ENCODE measurements around the gene DUSP6.

DNA sequence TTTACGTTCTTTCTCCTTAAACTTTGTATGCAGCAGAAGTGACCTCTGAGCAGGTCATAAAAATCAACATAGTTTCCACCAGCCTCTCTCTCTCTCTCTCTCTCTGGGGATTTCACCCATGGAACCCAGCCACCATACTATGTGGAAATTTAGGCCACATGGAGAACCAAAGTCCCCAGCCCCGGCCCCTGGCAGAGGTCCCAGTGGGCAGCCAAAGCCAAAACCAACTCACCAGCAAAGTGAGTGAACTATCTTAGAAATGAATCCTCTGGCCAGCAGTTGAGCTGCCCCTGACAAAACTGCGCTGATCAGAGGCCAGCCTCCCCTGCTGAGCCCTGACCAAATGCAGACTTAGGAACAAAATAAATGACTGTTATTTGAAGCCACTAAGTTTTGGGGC is 9.2 kb downstream of the DUSP6 start:
- TF ChIP-seq, protein P1, sequence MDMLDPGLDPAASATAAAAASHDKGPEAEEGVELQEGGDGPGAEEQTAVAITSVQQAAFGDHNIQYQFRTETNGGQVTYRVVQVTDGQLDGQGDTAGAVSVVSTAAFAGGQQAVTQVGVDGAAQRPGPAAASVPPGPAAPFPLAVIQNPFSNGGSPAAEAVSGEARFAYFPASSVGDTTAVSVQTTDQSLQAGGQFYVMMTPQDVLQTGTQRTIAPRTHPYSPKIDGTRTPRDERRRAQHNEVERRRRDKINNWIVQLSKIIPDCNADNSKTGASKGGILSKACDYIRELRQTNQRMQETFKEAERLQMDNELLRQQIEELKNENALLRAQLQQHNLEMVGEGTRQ (IDR thresholded peaks at IDR 0.05; ENCODE audit: low read length) = no peak
- TF ChIP-seq POLR2A (IDR thresholded peaks at IDR 0.05; ENCODE audit: control extremely low read depth in 1 of 2, low read depth in 2 of 2, low read length in 2 of 2) = no peak
- no peak for TF ChIP-seq YY1 (IDR thresholded peaks at IDR 0.05; ENCODE audit: low read depth, low read length)
- TF ChIP-seq, protein P2, sequence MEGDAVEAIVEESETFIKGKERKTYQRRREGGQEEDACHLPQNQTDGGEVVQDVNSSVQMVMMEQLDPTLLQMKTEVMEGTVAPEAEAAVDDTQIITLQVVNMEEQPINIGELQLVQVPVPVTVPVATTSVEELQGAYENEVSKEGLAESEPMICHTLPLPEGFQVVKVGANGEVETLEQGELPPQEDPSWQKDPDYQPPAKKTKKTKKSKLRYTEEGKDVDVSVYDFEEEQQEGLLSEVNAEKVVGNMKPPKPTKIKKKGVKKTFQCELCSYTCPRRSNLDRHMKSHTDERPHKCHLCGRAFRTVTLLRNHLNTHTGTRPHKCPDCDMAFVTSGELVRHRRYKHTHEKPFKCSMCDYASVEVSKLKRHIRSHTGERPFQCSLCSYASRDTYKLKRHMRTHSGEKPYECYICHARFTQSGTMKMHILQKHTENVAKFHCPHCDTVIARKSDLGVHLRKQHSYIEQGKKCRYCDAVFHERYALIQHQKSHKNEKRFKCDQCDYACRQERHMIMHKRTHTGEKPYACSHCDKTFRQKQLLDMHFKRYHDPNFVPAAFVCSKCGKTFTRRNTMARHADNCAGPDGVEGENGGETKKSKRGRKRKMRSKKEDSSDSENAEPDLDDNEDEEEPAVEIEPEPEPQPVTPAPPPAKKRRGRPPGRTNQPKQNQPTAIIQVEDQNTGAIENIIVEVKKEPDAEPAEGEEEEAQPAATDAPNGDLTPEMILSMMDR (IDR thresholded peaks at IDR 0.05; ENCODE audit: control extremely low read depth in 1 of 3, insufficient read depth in 1 of 3, low read depth in 1 of 3, low read length in 3 of 3) = no peak
- TF ChIP-seq CHD2 (IDR thresholded peaks at IDR 0.05; ENCODE audit: low read length) = no peak
- no peak for TF ChIP-seq TEAD4 (IDR thresholded peaks at IDR 0.05; ENCODE audit: low read depth, low read length)
- TF ChIP-seq KDM1A (IDR thresholded peaks at IDR 0.05; ENCODE audit: borderline replicate concordance, low read length) = no peak
- TF ChIP-seq, protein P3, sequence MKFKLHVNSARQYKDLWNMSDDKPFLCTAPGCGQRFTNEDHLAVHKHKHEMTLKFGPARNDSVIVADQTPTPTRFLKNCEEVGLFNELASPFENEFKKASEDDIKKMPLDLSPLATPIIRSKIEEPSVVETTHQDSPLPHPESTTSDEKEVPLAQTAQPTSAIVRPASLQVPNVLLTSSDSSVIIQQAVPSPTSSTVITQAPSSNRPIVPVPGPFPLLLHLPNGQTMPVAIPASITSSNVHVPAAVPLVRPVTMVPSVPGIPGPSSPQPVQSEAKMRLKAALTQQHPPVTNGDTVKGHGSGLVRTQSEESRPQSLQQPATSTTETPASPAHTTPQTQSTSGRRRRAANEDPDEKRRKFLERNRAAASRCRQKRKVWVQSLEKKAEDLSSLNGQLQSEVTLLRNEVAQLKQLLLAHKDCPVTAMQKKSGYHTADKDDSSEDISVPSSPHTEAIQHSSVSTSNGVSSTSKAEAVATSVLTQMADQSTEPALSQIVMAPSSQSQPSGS (IDR thresholded peaks at IDR 0.05; ENCODE audit: low read length) = no peak
- TF ChIP-seq BRCA1 (IDR thresholded peaks at IDR 0.05; ENCODE audit: low read depth, low read length) = no peak
- TF ChIP-seq JUND (IDR thresholded peaks at IDR 0.05; ENCODE audit: low read length) = no peak
- TF ChIP-seq SP2 (IDR thresholded peaks at IDR 0.05; ENCODE audit: low read length) = no peak
- TF ChIP-seq, protein P4, sequence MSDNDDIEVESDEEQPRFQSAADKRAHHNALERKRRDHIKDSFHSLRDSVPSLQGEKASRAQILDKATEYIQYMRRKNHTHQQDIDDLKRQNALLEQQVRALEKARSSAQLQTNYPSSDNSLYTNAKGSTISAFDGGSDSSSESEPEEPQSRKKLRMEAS (IDR thresholded peaks at IDR 0.05) = no peak
- no peak for TF ChIP-seq HDAC2 (IDR thresholded peaks at IDR 0.05; ENCODE audit: borderline replicate concordance in 1 of 2, low read depth in 2 of 2, low read length in 2 of 2)
